Activated CD8-positive, alpha-beta memory T cell treated with anti-CD3 and anti-CD28 coated beads for 48 hours (primary cell): ENCODE measurements around the gene ATRIP.
"Not testable (repeated sequence)": the region's sequence is repeated elsewhere in the genome, so short reads cannot be mapped to it uniquely, and the experiment has no call there.

ENCODE experiments used
- DNase-seq, 3 experiments: peaks; one replicate each; pipeline ENCODE4 v3.0.0-alpha.2; 2020; ENCODE audit warnings: low read depth in 2 of 3, low spot score in 2 of 3

ATRIP gene

GRCh38 chr3:48467110-48467454 is 20.5 kb downstream of the ATRIP start:
- no peak for DNase-seq

- DNase-seq, result no peak
Observed at GRCh38 chr3:48467473-48468267, 21.1 kb downstream of the ATRIP start.

GRCh38 chr3:48468329-48468731 is 21.8 kb downstream of the ATRIP start:
- DNase-seq, result no peak

- DNase-seq, result no peak
Observed at GRCh38 chr3:48469046-48469915, 22.7 kb downstream of the ATRIP start.

- DNase-seq, result no peak
Observed at GRCh38 chr3:48470286-48470685, 23.7 kb downstream of the ATRIP start.

- DNase-seq, result peak in 2 of 3 experiments; percentile 18 to 61
Observed at GRCh38 chr3:48472673-48472922, 26.1 kb downstream of the ATRIP start.

GRCh38 chr3:48472923-48473616 is 26.5 kb downstream of the ATRIP start:
- peak; percentile 83 to 86 (median 86) for DNase-seq

- DNase-seq, result no peak
Observed at GRCh38 chr3:48473617-48473952, 27.0 kb downstream of the ATRIP start.

GRCh38 chr3:48474031-48474430 is 27.5 kb downstream of the ATRIP start:
- not testable (repeated sequence) for DNase-seq

GRCh38 chr3:48474619-48475018 is 28.1 kb downstream of the ATRIP start:
- no peak for DNase-seq

- no peak for DNase-seq
Observed at GRCh38 chr3:48475188-48475587, 28.7 kb downstream of the ATRIP start.

GRCh38 chr3:48476426-48477053 is 30.0 kb downstream of the ATRIP start:
- DNase-seq, result no peak

- no peak for DNase-seq
Observed at GRCh38 chr3:48477959-48478520, 31.5 kb downstream of the ATRIP start.

GRCh38 chr3:48478626-48479555 is 32.4 kb downstream of the ATRIP start:
- DNase-seq, result peak in 1 of 3 experiments; percentile 18

GRCh38 chr3:48480891-48481290 is 34.4 kb downstream of the ATRIP start:
- DNase-seq, result not testable (repeated sequence)

- not testable (repeated sequence) for DNase-seq
Observed at GRCh38 chr3:48482822-48483221, 36.3 kb downstream of the ATRIP start.

GRCh38 chr3:48486952-48487351 is 40.4 kb downstream of the ATRIP start:
- no peak for DNase-seq

GRCh38 chr3:48492461-48493202 is 46.1 kb downstream of the ATRIP start:
- DNase-seq, result no peak

GRCh38 chr3:48493203-48493501 is 46.6 kb downstream of the ATRIP start:
- no peak for DNase-seq

GRCh38 chr3:48500656-48501055 is 54.1 kb downstream of the ATRIP start:
- DNase-seq, result no peak
